ENCODE results near the gene TMPRSS11E. TPM values are rescaled to one million over a fixed set of nuclear protein-coding genes. Genes with fewer than 3 reads are reported as not detected.

Gene TMPRSS11E
- total RNA-seq, 3 donors from 2014 or later = 1.3 to 3.3 TPM; not detected in 1

- no peak for DNase-seq (ENCODE audit: low spot score in 2 of 2)
- intact Hi-C loops (cut with DNase I; ENCODE audit: low total_unique reads) = no loop called here
- no peaks in the 10 kb centered on the region for H3K9me3 ChIP-seq
- TF ChIP-seq POLR2AphosphoS5 (IDR thresholded peaks at IDR 0.05) = no peak
- TF ChIP-seq CTCF (IDR thresholded peaks at IDR 0.05) = no peak
- no peak for TF ChIP-seq POLR2A (IDR thresholded peaks at IDR 0.05)
- H3K36me3 ChIP-seq = no peaks in the 10 kb centered on the region
- no peaks in the 10 kb centered on the region for H3K27me3 ChIP-seq
- no peaks in the 10 kb centered on the region for H3K4me1 ChIP-seq
- H3K4me3 ChIP-seq = no peak overlapping the region
- H3K27ac ChIP-seq = no peak overlapping the region
Observed at GRCh38 chr4:68416591-68416990, 30.7 kb upstream of the TMPRSS11E start.

GRCh38 chr4:68426516-68426915, 20.7 kb upstream of the TMPRSS11E start:
- TF ChIP-seq POLR2AphosphoS5 (IDR thresholded peaks at IDR 0.05) = no peak
- no peak for TF ChIP-seq POLR2A (IDR thresholded peaks at IDR 0.05)
- TF ChIP-seq CTCF (IDR thresholded peaks at IDR 0.05) = no peak
- Histone ChIP-seq H3K4me3 (no peak overlapping the region), H3K9me3 (no peaks in the 10 kb centered on the region), H3K27ac (no peak overlapping the region), H3K27me3 (no peaks in the 10 kb centered on the region), H3K4me1 (no peaks in the 10 kb centered on the region), H3K36me3 (no peaks in the 10 kb centered on the region)
- intact Hi-C loops (cut with DNase I; ENCODE audit: low total_unique reads) = loop anchor here (5.0 kb wide), 1 partner anchor 1126 kb away; no protein-coding TSS in a partner anchor
- no peak for DNase-seq (ENCODE audit: low spot score in 2 of 2)

DNA sequence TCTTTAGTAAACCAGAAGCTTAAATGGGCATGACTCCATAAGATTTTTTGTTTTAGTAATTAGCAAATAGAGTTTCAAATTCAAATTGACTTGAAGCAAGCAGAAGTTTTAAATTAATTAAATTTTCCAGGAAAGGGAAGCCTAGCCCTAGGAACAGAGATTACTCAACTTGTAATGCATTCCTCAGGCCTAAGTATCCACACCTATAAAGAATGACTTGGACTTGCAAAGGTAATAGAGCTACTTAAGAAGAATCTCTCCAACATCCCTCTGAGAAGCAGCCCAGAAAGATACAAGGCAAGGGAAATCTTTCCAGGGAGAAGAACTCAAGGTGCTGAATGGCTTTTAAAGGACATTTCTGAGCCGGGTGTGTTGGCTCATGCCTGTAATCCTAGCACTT, 16.9 kb upstream of the TMPRSS11E start:
- TF ChIP-seq CTCF (IDR thresholded peaks at IDR 0.05) (no peak), POLR2AphosphoS5 (IDR thresholded peaks at IDR 0.05) (no peak), POLR2A (IDR thresholded peaks at IDR 0.05) (no peak)
- Histone ChIP-seq H3K4me1 (no peaks in the 10 kb centered on the region), H3K9me3 (no peaks in the 10 kb centered on the region), H3K4me3 (no peak overlapping the region), H3K27ac (no peak overlapping the region), H3K36me3 (no peaks in the 10 kb centered on the region), H3K27me3 (no peaks in the 10 kb centered on the region)
- intact Hi-C loops (cut with DNase I; ENCODE audit: low total_unique reads) = no loop called here
- no peak for DNase-seq (ENCODE audit: low spot score in 2 of 2)

DNA sequence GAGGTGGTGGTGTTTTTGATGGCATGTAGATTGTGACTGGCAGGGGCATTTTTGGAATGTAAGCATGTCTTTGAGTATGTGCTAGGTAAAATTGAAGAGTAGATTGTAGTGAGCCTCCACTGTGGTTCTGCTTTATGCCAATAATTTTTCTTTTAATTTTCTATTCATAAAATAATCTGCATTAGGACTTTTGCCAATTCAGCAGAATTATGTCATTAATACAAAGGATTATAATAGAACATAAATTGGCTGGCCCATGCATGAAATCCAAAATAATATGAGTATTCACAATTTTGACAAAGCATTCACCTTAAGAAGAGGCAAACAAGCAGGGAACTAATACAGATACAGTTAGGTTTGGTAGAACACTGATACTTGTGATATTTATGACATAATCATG, 14.9 kb upstream of the TMPRSS11E start:
- Histone ChIP-seq H3K27ac (no peak overlapping the region), H3K4me1 (no peaks in the 10 kb centered on the region), H3K9me3 (no peaks in the 10 kb centered on the region), H3K27me3 (no peaks in the 10 kb centered on the region), H3K4me3 (no peak overlapping the region), H3K36me3 (no peaks in the 10 kb centered on the region)
- no peak for DNase-seq (ENCODE audit: low spot score in 2 of 2)
- TF ChIP-seq POLR2A (IDR thresholded peaks at IDR 0.05) (no peak), POLR2AphosphoS5 (IDR thresholded peaks at IDR 0.05) (no peak), CTCF (IDR thresholded peaks at IDR 0.05) (no peak)
- intact Hi-C loops (cut with DNase I; ENCODE audit: low total_unique reads) = no loop called here

GRCh38 chr4:68433582-68433981, 13.7 kb upstream of the TMPRSS11E start:
- H3K4me3 ChIP-seq = no peak overlapping the region
- TF ChIP-seq CTCF (IDR thresholded peaks at IDR 0.05) (no peak), POLR2AphosphoS5 (IDR thresholded peaks at IDR 0.05) (no peak), POLR2A (IDR thresholded peaks at IDR 0.05) (no peak)
- DNase-seq (ENCODE audit: low spot score in 2 of 2) = no peak
- no peaks in the 10 kb centered on the region for H3K9me3 ChIP-seq
- no peaks in the 10 kb centered on the region for H3K4me1 ChIP-seq
- no peaks in the 10 kb centered on the region for H3K27me3 ChIP-seq
- intact Hi-C loops (cut with DNase I; ENCODE audit: low total_unique reads) = no loop called here
- H3K36me3 ChIP-seq = no peaks in the 10 kb centered on the region
- no peak overlapping the region for H3K27ac ChIP-seq
